Heart left ventricle (tissue), 13 donors: ENCODE measurements around the gene PRKN.

Source experiments
- POLR2A ChIP-seq, 2 donors: fragments of 450-650 bp; IDR thresholded peaks; one replicate each; pipeline ENCODE4 v1.6.1; 2017; ENCODE audit warnings: antibody characterized with exemption in 2 of 2, mild to moderate bottlenecking in 2 of 2, moderate library complexity in 2 of 2
- TF ChIP-seq, protein P1 (sequence below), 12 donors: fragments of 200-600 bp; sonication (generic) in 4 of 12; IDR thresholded peaks; one replicate each; pipeline versions ENCODE4 v1.5.0 to v1.8.0; 2018 to 2022; ENCODE audit warnings: antibody characterized with exemption in 12 of 12, mild to moderate bottlenecking in 5 of 12
- donor health status: ischemic (EF 13 %, LVEDD 7.1; RV severe dilation, severe dysfunction).
- donor health status: DM: no; HTN: yes; CAD: no.
- donor health status: DM: no; HTN: no; CAD: no.
- donor health status: ischemic (EF 25% LVEDD 6.9; RV normal size, moderate dysfunction).
- donor health status: ischemic (EF 25% LVEDD 5.7; RV mildly dilated, moderate dysfunction).
- donor health status: ischemic (EF 35%, LVEDD 5.7; RV mildly dilated, moderate dysfunction).
- donor health status: nonischemic (EF 11% LVEDD 7.7; RV severe dilation, severe dysfunction).
- donor health status: DM: yes; HTN: yes; CAD: no.
- donor health status: PGD.
- donor health status: ischemic (EF 29% LVEDD 5.4; RV normal size, mild dysfunction).
- donor health status: nonischemic (EF 23%, LVEDD 6.1; RV moderate dilation, normal function).

DNA sequence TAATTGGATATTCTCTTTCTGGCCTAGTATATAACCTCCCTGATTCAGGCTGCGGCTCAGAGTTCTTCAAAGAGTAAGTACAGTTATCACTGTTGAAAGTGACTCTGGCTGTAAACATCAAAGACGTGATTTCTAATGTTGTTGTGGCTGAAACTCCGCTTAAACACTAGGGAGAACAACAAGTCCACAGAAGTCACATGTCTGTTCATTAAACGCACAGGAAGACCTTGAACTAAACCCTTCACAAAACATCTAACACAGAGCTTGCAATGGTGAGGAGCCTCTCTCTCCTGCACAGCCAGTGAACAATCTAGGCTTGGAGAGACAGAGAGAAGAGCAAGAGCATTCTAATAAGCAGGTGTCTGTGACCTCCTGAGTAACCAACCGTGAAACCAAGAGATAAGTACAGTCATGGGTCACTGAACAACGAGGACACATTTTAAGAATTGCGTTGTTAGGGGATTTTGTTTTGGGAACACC lies 249.3 kb downstream of the PRKN start:
- TF ChIP-seq, protein P1, sequence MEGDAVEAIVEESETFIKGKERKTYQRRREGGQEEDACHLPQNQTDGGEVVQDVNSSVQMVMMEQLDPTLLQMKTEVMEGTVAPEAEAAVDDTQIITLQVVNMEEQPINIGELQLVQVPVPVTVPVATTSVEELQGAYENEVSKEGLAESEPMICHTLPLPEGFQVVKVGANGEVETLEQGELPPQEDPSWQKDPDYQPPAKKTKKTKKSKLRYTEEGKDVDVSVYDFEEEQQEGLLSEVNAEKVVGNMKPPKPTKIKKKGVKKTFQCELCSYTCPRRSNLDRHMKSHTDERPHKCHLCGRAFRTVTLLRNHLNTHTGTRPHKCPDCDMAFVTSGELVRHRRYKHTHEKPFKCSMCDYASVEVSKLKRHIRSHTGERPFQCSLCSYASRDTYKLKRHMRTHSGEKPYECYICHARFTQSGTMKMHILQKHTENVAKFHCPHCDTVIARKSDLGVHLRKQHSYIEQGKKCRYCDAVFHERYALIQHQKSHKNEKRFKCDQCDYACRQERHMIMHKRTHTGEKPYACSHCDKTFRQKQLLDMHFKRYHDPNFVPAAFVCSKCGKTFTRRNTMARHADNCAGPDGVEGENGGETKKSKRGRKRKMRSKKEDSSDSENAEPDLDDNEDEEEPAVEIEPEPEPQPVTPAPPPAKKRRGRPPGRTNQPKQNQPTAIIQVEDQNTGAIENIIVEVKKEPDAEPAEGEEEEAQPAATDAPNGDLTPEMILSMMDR (IDR thresholded peaks at IDR 0.05) = no peak
- no peak for TF ChIP-seq POLR2A (IDR thresholded peaks at IDR 0.05)
